Urinary bladder (tissue), 4 donors: Measurements from ENCODE around the gene NKG7. TPM values are rescaled to one million over a fixed set of nuclear protein-coding genes. Genes with fewer than 3 reads are reported as not detected.

Experiments used
- DNase-seq: peaks from one replicate; pipeline ENCODE4 v3.0.0-alpha.2; 2015; ENCODE audit errors: extremely low spot score
- H3K27ac ChIP-seq: one replicate; pipeline ENCODE4 v1.5.1; 2013; ENCODE audit warnings: low read depth, mild to moderate bottlenecking, moderate library complexity
- H3K36me3 ChIP-seq: one replicate; pipeline ENCODE4 v1.6.1; 2013; ENCODE audit warnings: mild to moderate bottlenecking, moderate library complexity; ENCODE audit not compliant: insufficient read depth
- H3K4me1 ChIP-seq: one replicate; pipeline ENCODE4 v1.6.1; 2013; ENCODE audit warnings: mild to moderate bottlenecking, moderate library complexity; ENCODE audit not compliant: insufficient read depth
- H3K4me3 ChIP-seq: one replicate; pipeline ENCODE4 v1.5.1; 2013; ENCODE audit warnings: low read depth, low read length
- WGBS: extraction: QIAGEN DNeasy Blood & Tissue Kit; methylation state at CpG from one replicate; pipeline ENCODE4 v1.1.7; 2013; 5-methylcytosine and 5-hydroxymethylcytosine counted together
- polyA plus RNA-seq: library from polyadenylated mRNA; stranded (reverse); fragments of 200-250 nt; gene quantifications from one replicate; pipeline ENCODE4 v1.2.3, GENCODE V29; 2013
- total RNA-seq: library from RNA; depleted of rRNA; stranded (reverse); fragments of >200 nt; gene quantifications from one replicate; pipeline ENCODE4 v1.2.3, GENCODE V29; 2014
- donor health status: healthy with polysubstance abuse.
- donor health status: healthy.

Gene NKG7
- total and polyA plus RNA-seq, 2 donors: 1.3 to 5.1 TPM

DNA sequence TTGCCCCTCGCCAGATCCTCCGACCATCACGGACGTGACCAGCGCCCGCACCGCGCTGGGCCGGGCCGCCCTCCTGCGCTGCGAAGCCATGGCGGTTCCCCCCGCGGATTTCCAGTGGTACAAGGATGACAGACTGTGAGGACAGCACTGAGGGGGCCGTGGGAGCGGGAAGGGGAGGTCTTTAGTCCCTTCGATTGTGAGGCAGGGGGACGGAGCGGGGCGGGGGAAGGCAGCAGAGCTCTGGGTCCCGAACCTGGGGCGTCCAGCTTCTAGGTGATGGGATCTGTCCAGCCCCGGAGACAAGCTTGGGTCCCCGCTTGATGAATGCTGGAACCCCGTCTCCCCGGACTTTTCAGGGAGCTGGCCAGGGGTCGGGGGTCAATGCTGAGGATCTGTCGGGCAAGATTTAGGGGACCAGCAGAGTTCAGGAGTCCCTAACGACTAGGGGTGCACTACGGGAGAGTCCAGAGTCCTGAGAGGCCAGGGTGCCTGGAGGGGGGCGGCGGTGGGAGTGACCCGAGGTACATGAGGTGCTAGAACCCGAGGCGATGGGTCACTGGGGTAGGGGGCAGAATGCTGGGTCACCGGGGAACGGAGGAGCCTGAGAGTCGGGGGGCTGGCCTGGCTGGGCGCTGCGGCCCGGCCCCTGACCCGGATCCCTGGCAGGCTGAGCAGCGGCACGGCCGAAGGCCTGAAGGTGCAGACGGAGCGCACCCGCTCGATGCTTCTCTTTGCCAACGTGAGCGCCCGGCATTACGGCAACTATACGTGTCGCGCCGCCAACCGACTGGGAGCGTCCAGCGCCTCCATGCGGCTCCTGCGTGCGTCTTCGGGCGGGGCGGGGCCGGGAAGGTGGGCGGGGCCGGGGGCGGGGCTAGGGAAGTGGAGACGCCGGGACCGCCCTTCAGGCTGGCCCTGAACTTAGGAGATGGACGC, 45.1 kb downstream of the NKG7 start:
- H3K27ac ChIP-seq: no peak overlapping the region
- no peaks in the 10 kb centered on the region for H3K36me3 ChIP-seq
- H3K4me1 ChIP-seq: no peaks in the 10 kb centered on the region
- no peak overlapping the region for H3K4me3 ChIP-seq
- DNase-seq: no peak
- 6% methylated on average over 75 of the region's 75 CpGs for WGBS

- Histone ChIP-seq H3K27ac (no peak overlapping the region), H3K36me3 (no peaks in the 10 kb centered on the region), H3K4me1 (no peaks in the 10 kb centered on the region), H3K4me3 (no peak overlapping the region)
- 16% methylated on average over 36 of the region's 36 CpGs for WGBS
- DNase-seq: no peak
These were observed 46.0 kb downstream of the NKG7 start for GRCh38 chr19:51326216-51327065.

DNA sequence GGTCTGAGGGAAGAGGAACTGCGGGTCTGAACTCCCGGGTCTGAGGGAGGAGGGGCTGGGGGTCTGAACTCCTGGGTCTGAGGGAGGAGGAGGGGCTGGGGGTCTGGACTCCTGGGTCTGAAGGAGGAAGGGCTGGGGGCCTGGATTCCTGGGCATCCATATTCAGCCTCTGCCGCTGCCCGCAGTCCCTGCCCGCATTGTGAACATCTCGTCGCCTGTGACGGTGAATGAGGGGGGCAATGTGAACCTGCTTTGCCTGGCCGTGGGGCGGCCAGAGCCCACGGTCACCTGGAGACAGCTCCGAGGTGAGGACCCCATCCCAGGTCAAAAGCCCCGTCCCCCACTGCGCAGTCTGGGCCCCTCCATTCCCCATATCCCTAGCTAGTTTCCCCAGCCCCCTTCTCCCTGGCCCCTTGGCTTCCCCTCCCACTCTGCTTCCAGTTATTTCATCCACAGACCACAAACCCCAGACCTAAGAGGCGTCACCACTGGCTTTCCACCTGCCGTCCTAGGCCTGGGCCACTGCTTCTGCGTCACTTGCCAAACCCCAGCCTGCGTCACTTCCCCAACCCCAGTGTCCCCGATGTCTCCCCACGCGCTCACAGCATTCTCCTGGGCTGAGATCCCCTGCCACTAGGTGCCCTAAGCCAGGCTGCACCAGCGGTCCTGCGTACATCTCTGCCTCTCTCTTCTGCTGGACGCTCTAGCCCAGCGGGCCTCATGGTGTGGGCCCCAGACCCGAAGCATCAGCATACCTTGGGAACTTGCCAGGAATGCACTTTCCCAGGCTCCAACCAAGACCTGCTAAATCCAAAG, 47.1 kb downstream of the NKG7 start:
- Histone ChIP-seq H3K4me3 (no peak overlapping the region), H3K36me3 (no peaks in the 10 kb centered on the region), H3K4me1 (no peaks in the 10 kb centered on the region), H3K27ac (no peak overlapping the region)
- WGBS: 74% methylated on average over 26 of the region's 26 CpGs
- no peak for DNase-seq

DNA sequence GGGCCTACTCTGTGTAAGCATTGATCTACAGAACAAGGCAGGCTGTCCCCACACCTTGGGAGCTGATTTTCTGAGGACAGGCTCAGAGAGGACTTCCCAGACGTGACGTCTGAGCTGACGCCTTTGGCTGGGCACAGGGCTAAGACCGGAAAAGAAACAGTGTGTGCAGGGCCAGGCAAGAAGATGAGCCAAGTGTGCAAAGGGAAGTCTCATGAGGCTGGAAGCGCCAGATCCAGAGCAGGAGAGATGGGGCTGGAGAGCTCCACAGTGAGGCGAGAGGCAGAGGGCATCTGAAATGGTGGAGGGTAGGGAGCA, 48.3 kb downstream of the NKG7 start:
- WGBS: 76% methylated on average over 6 of the region's 6 CpGs
- Histone ChIP-seq H3K4me3 (no peak overlapping the region), H3K27ac (no peak overlapping the region), H3K4me1 (no peaks in the 10 kb centered on the region), H3K36me3 (no peaks in the 10 kb centered on the region)
- no peak for DNase-seq

- Histone ChIP-seq H3K27ac (no peak overlapping the region), H3K4me1 (no peaks in the 10 kb centered on the region), H3K36me3 (no peaks in the 10 kb centered on the region), H3K4me3 (no peak overlapping the region)
- WGBS: 83% methylated on average over 29 of the region's 29 CpGs
- DNase-seq: no peak
These were observed 48.8 kb downstream of the NKG7 start for GRCh38 chr19:51323481-51324166.

- H3K4me1 ChIP-seq: no peaks in the 10 kb centered on the region
- no peak for DNase-seq
- no peak overlapping the region for H3K27ac ChIP-seq
- 79% methylated on average over 14 of the region's 14 CpGs for WGBS
- H3K4me3 ChIP-seq: no peak overlapping the region
- H3K36me3 ChIP-seq: no peaks in the 10 kb centered on the region
These were observed 50.7 kb downstream of the NKG7 start for GRCh38 chr19:51321799-51322198.

Other genes starting within 250 kb of the NKG7 start
- 1.4 TPM for gene SIGLEC9, start 247.7 kb downstream of the NKG7 start, total RNA-seq
- gene SIGLEC9, start 247.7 kb downstream of the NKG7 start, polyA plus RNA-seq: 5.5 TPM
- 0.85 TPM for gene SIGLEC7, start 230.4 kb downstream of the NKG7 start, total RNA-seq
- 3.4 TPM for gene SIGLEC7, start 230.4 kb downstream of the NKG7 start, polyA plus RNA-seq
- 4.7 TPM for gene CD33, start 147.6 kb downstream of the NKG7 start, total RNA-seq
- 5.6 TPM for gene CD33, start 147.6 kb downstream of the NKG7 start, polyA plus RNA-seq
- not detected for gene SIGLECL1, start 121.6 kb downstream of the NKG7 start, total RNA-seq
- not detected for gene SIGLECL1, start 121.6 kb downstream of the NKG7 start, polyA plus RNA-seq
- gene IGLON5, start 61.0 kb downstream of the NKG7 start, total RNA-seq: 0.21 TPM
- 0.25 TPM for gene IGLON5, start 61.0 kb downstream of the NKG7 start, polyA plus RNA-seq
- 0.74 TPM for gene VSIG10L, start 30.5 kb downstream of the NKG7 start, total RNA-seq
- 3.7 TPM for gene VSIG10L, start 30.5 kb downstream of the NKG7 start, polyA plus RNA-seq
- 25.1 TPM for gene ETFB, start 6.3 kb downstream of the NKG7 start, total RNA-seq
- 121 TPM for gene ETFB, start 6.3 kb downstream of the NKG7 start, polyA plus RNA-seq
- gene CLDND2, start 3.7 kb downstream of the NKG7 start, total RNA-seq: not detected
- 0.85 TPM for gene CLDND2, start 3.7 kb downstream of the NKG7 start, polyA plus RNA-seq
- not detected for gene LIM2, start 15.3 kb upstream of the NKG7 start, total RNA-seq
- gene LIM2, start 15.3 kb upstream of the NKG7 start, polyA plus RNA-seq: not detected
- not detected for gene C19orf84, start 17.9 kb upstream of the NKG7 start, total RNA-seq
- gene C19orf84, start 17.9 kb upstream of the NKG7 start, polyA plus RNA-seq: not detected
- 0.85 TPM for gene SIGLEC10, start 45.0 kb upstream of the NKG7 start, total RNA-seq
- gene SIGLEC10, start 45.0 kb upstream of the NKG7 start, polyA plus RNA-seq: 10.6 TPM
- gene SIGLEC8, start 85.8 kb upstream of the NKG7 start, total RNA-seq: 0.90 TPM
- 0.61 TPM for gene SIGLEC8, start 85.8 kb upstream of the NKG7 start, polyA plus RNA-seq
- gene CEACAM18, start 105.9 kb upstream of the NKG7 start, total RNA-seq: not detected
- gene CEACAM18, start 105.9 kb upstream of the NKG7 start, polyA plus RNA-seq: not detected
- 0.11 TPM for gene SIGLEC12, start 129.1 kb upstream of the NKG7 start, total RNA-seq
- 0.37 TPM for gene SIGLEC12, start 129.1 kb upstream of the NKG7 start, polyA plus RNA-seq
- gene SIGLEC6, start 159.0 kb upstream of the NKG7 start, total RNA-seq: 4.0 TPM
- gene SIGLEC6, start 159.0 kb upstream of the NKG7 start, polyA plus RNA-seq: 1.4 TPM
- 10.2 TPM for gene ZNF175, start 198.6 kb upstream of the NKG7 start, total RNA-seq
- 4.9 TPM for gene ZNF175, start 198.6 kb upstream of the NKG7 start, polyA plus RNA-seq